ENCODE measurements around the gene TMEM132D.
"Not testable (repeated sequence)": the region's sequence is repeated elsewhere in the genome, so short reads cannot be mapped to it uniquely, and the experiment has no call there.

Gene TMEM132D

DNA sequence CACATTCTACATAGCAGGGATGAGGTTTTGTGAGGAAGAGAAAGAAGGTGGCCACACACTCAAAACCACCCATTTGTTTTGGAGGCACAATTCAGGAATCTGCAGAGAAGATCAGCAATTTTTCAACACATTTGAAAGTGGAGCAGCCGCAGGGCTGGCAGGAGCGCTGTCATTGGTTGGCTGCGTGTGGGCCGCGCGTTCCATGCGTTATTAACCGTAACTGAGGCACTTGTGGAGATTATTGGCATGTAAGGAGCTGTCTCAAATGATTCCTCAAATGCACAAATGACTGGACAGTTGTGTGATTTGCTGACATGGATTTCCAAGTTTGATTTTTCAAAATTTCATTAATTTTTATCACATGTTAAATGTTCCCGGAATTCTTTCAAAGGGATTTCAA is 318.5 kb downstream of the TMEM132D start:
- H3K4me1 Mint-ChIP-seq = no peaks in the 10 kb centered on the region
- no peak overlapping the region for H3K27ac Mint-ChIP-seq
- no peaks in the 10 kb centered on the region for H3K27me3 Mint-ChIP-seq
- peaks cover 33 to 36% of the 10 kb centered on the region in 2 donors for H3K9me3 Mint-ChIP-seq
- no peak for ATAC-seq
- no peak for DNase-seq
- H3K4me3 Mint-ChIP-seq = no peak overlapping the region

DNA sequence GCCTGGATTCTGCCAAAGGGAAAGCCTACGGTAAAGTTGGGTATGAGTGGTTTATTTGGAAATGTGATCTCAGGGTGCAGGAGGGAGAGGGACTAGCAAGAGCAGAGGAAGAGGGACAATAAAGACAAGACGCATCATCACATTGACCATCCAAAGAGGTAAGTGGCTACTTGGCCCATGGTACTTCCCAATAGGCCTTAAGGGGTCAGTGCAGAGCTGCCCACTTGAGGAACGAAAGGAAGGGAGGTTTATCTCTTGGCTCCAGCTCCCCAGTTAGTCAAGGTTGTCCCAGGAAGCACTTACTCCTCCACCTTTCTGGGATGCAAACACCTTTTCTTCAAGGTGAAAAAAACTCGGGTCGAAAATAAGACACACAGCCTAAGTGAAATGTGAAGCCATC is 323.9 kb downstream of the TMEM132D start:
- Mint-ChIP-seq H3K27ac (no peak overlapping the region), H3K9me3 (peaks cover 0 to 15% of the 10 kb centered on the region in 2 donors), H3K27me3 (no peaks in the 10 kb centered on the region), H3K4me3 (no peak overlapping the region), H3K4me1 (no peaks in the 10 kb centered on the region)
- DNase-seq = no peak
- no peak for ATAC-seq

DNA sequence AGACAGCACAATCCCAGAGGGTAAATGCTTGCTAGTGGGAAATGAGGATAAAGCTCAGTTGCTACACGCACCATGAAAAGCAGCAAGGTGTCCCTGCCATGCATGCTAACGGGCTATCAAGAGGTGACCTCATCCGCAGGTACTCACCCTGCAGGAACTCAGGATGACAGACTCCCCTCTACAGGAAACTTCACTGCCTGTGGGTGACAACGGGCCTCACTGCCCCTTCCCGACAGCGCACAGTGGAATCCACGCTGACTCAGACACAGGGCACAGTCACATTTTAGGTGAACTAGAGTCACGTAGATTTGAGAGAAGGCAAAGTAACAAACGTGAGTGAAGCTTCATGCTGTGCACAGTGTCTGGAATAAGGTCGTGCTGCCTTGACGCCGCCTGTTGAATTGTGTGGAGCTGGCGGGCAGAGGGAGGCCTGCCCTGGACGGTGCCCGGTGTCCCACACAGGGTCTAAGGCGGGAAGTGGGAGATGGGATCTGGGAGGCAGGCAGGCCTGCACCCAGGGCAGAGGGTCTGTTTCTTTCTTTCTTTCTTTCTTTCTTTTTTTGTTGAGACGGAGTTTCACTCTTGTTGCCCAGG is 331.8 kb downstream of the TMEM132D start:
- no peaks in the 10 kb centered on the region for H3K27me3 Mint-ChIP-seq
- ATAC-seq = no peak
- no peak overlapping the region for H3K27ac Mint-ChIP-seq
- H3K9me3 Mint-ChIP-seq = peaks cover 0 to 8% of the 10 kb centered on the region in 2 donors
- DNase-seq = no peak
- H3K4me3 Mint-ChIP-seq = no peak overlapping the region
- no peaks in the 10 kb centered on the region for H3K4me1 Mint-ChIP-seq

GRCh38 chr12:129570796-129571400 is 332.9 kb downstream of the TMEM132D start:
- H3K27me3 Mint-ChIP-seq = no peaks in the 10 kb centered on the region
- H3K9me3 Mint-ChIP-seq = peaks cover 0 to 8% of the 10 kb centered on the region in 2 donors
- DNase-seq (no peak), ATAC-seq (no peak)
- no peaks in the 10 kb centered on the region for H3K4me1 Mint-ChIP-seq
- H3K4me3 Mint-ChIP-seq = no peak overlapping the region
- H3K27ac Mint-ChIP-seq = no peak overlapping the region

DNA sequence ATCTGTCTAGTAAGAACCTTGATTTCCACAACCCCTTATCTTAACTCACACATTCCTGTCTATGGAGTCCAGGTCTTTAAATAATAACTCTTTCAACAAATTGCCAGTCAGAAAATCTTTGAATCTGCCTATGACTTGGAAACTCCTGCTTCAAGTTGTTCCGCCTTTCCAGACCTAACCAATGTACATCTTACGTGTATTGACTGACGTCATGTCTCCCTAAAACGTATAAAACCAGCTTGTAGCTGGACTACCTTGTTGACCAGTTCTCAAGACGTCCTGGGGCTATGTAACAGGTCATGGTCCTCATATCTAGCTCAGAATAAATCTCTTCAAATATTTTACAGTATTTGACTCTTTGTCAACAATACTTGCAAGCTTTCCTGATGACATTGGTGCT is 337.0 kb downstream of the TMEM132D start:
- peaks cover 9% of the 10 kb centered on the region for H3K4me1 Mint-ChIP-seq
- no peaks in the 10 kb centered on the region for H3K27me3 Mint-ChIP-seq
- no peak for ATAC-seq
- no peak overlapping the region for H3K4me3 Mint-ChIP-seq
- DNase-seq = no peak
- peaks cover 7 to 14% of the 10 kb centered on the region in 2 donors for H3K9me3 Mint-ChIP-seq
- no peak overlapping the region for H3K27ac Mint-ChIP-seq

DNA sequence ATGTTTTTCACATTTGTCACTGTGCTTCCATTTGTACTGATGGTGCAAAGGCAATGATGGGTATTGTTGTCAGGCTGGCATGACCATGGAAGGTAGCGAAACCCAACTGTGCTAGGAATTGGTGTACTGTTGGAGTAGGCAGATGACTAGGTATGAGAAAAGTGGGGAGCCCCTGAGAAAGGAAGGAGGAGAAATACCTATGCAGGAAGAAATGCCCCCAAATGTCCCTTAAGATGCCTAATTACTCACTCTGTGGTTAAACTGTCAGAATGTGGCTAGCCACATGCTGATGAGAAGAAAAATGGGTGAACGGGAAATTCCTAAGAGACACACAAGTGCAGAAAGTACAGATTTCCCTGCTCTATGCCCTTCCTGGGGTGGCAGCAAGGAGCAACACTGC is 339.1 kb downstream of the TMEM132D start:
- Mint-ChIP-seq H3K27ac (peak overlapping the region; percentile 82 to 92), H3K4me3 (no peak overlapping the region), H3K4me1 (peaks cover 9% of the 10 kb centered on the region), H3K27me3 (no peaks in the 10 kb centered on the region), H3K9me3 (peaks cover 6 to 11% of the 10 kb centered on the region in 2 donors)
- ATAC-seq (peak; percentile 82), DNase-seq (peak; percentile 1 to 17)

DNA sequence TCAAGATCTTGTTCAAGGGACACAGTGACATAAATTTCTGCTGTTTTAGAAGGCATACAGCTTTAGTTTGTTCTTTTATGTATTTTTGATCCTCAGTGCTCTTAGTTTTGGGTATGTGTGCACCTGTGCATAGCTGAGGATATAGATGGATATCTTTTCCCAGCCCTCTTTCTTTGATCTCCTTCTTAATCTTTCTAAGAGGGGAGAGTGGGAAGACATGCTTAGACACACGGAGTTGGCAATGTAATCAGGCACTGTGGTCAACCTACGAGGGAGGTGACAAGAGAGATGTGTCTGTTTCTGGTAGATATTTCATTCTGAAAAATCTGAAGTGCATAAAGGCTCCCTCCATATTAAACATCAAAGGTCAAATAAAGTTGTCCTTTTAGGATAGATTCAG is 340.6 kb downstream of the TMEM132D start:
- Mint-ChIP-seq H3K27ac (no peak overlapping the region), H3K4me1 (peaks cover 9% of the 10 kb centered on the region), H3K27me3 (no peaks in the 10 kb centered on the region), H3K4me3 (no peak overlapping the region), H3K9me3 (peaks cover 9 to 11% of the 10 kb centered on the region in 2 donors)
- DNase-seq = no peak
- no peak for ATAC-seq

DNA sequence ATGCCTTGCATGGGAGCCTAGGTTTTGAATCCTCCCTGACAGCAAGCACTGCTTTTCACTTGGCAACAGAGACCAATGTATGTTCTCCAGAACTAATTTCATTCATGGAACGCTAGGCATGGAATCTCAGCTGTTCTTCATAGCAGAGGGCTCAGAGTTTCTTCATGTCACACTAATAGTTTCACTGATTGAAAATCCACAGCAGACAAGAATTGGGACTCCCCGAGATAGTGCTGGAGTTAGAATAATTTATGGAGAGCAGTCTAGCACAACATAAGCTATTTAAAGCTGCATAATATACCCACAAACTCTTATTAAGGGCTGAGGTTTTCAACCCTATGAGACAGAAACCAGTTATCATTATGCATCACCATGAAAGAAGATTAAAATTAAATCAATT is 342.5 kb downstream of the TMEM132D start:
- no peak overlapping the region for H3K27ac Mint-ChIP-seq
- no peak overlapping the region for H3K4me3 Mint-ChIP-seq
- H3K27me3 Mint-ChIP-seq = no peaks in the 10 kb centered on the region
- H3K9me3 Mint-ChIP-seq = peaks cover 11 to 13% of the 10 kb centered on the region in 2 donors
- ATAC-seq = no peak
- peaks cover 9% of the 10 kb centered on the region for H3K4me1 Mint-ChIP-seq
- no peak for DNase-seq

- no peaks in the 10 kb centered on the region for H3K27me3 Mint-ChIP-seq
- DNase-seq = no peak
- no peak for ATAC-seq
- peaks cover 4% of the 10 kb centered on the region for H3K4me1 Mint-ChIP-seq
- H3K27ac Mint-ChIP-seq = no peak overlapping the region
- no peak overlapping the region for H3K4me3 Mint-ChIP-seq
- H3K9me3 Mint-ChIP-seq = peaks cover 13 to 14% of the 10 kb centered on the region in 2 donors
Measured at GRCh38 chr12:129559776-129560175, 344.0 kb downstream of the TMEM132D start.

DNA sequence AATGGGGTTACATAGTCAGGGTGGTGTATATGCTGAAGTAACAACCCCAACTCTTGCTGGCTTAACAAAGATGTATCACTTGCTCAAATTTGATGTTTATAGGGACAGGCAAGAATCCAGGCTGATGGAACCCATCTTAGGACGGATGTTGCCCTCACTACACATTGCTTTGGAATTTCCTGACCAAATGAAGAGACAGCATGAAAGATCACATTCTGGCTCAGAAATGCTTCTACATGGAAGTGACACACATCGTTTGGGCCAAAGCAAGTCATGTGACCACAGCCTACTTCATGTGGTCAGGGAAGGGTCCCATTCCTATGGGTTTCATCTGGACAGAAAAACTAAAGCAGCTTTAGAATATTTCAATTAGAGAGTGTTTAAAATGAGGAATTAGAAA is 345.8 kb downstream of the TMEM132D start:
- DNase-seq (no peak), ATAC-seq (no peak)
- Mint-ChIP-seq H3K27ac (no peak overlapping the region), H3K4me3 (no peak overlapping the region), H3K9me3 (peaks cover 13 to 19% of the 10 kb centered on the region in 2 donors), H3K4me1 (no peaks in the 10 kb centered on the region), H3K27me3 (no peaks in the 10 kb centered on the region)

DNA sequence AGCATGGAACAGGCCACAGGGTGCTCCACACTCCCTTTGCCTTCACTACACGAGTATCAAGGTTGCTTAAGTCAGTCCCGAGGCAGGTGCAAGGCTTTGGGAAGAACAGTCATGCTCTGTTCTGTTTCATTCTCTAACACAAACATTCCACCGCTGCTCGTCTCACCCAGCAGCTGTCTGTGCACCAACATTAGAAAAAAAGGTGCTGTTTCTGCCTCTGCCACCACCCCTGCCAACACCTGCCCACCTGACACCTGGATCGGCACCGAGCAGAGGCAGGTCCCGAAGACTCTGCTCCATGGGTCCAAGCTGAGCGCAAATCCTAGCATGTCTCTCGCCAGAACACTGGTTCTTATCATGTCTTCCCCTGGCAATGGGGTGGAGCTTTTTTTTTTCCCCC is 347.7 kb downstream of the TMEM132D start:
- H3K9me3 Mint-ChIP-seq = peaks cover 18 to 20% of the 10 kb centered on the region in 2 donors
- ATAC-seq = no peak
- H3K27me3 Mint-ChIP-seq = no peaks in the 10 kb centered on the region
- no peak overlapping the region for H3K4me3 Mint-ChIP-seq
- DNase-seq = no peak
- H3K27ac Mint-ChIP-seq = no peak overlapping the region
- no peaks in the 10 kb centered on the region for H3K4me1 Mint-ChIP-seq

- no peaks in the 10 kb centered on the region for H3K4me1 Mint-ChIP-seq
- no peak for ATAC-seq
- no peak for DNase-seq
- no peak overlapping the region for H3K27ac Mint-ChIP-seq
- H3K4me3 Mint-ChIP-seq = no peak overlapping the region
- H3K27me3 Mint-ChIP-seq = no peaks in the 10 kb centered on the region
- H3K9me3 Mint-ChIP-seq = peaks cover 21 to 31% of the 10 kb centered on the region in 2 donors
Measured at GRCh38 chr12:129552996-129553750, 350.7 kb downstream of the TMEM132D start.

- H3K4me1 Mint-ChIP-seq = no peaks in the 10 kb centered on the region
- ATAC-seq (no peak), DNase-seq (no peak)
- H3K9me3 Mint-ChIP-seq = peaks cover 21 to 29% of the 10 kb centered on the region in 2 donors
- H3K27ac Mint-ChIP-seq = no peak overlapping the region
- H3K4me3 Mint-ChIP-seq = no peak overlapping the region
- H3K27me3 Mint-ChIP-seq = no peaks in the 10 kb centered on the region
Measured at GRCh38 chr12:129551441-129551840, 352.4 kb downstream of the TMEM132D start.

GRCh38 chr12:129550353-129550752 is 353.5 kb downstream of the TMEM132D start:
- Mint-ChIP-seq H3K27ac (no peak overlapping the region), H3K4me1 (no peaks in the 10 kb centered on the region), H3K27me3 (no peaks in the 10 kb centered on the region), H3K9me3 (peaks cover 20 to 29% of the 10 kb centered on the region in 2 donors), H3K4me3 (no peak overlapping the region)
- DNase-seq = no peak
- ATAC-seq = no peak

- H3K4me1 Mint-ChIP-seq = no peaks in the 10 kb centered on the region
- DNase-seq = no peak
- H3K27ac Mint-ChIP-seq = no peak overlapping the region
Measured at GRCh38 chr12:129549656-129550055, 354.2 kb downstream of the TMEM132D start.

GRCh38 chr12:129549020-129549419 is 354.8 kb downstream of the TMEM132D start:
- DNase-seq, H3K27me3 Mint-ChIP-seq, H3K4me1 Mint-ChIP-seq, H3K27ac Mint-ChIP-seq, ATAC-seq, H3K4me3 Mint-ChIP-seq: not testable (repeated sequence)
- peaks cover 17 to 27% of the 10 kb centered on the region in 2 donors for H3K9me3 Mint-ChIP-seq

More at GRCh38 chr12:129549656-129550055, 354.2 kb downstream of the TMEM132D start:
- peaks cover 18 to 29% of the 10 kb centered on the region in 2 donors for H3K9me3 Mint-ChIP-seq
- no peak for ATAC-seq
- no peak overlapping the region for H3K4me3 Mint-ChIP-seq
- H3K27me3 Mint-ChIP-seq = no peaks in the 10 kb centered on the region
